Muscle layer of colon (tissue), 2 donors: Measurements from ENCODE around the gene IPPK.
"Not testable (repeated sequence)": the region's sequence is repeated elsewhere in the genome, so short reads cannot be mapped to it uniquely, and the experiment has no call there.

Experiments
- H3K27ac ChIP-seq: one replicate; pipeline ENCODE4 v1.7.0; 2013; ENCODE audit warnings: low read depth, mild to moderate bottlenecking, low read length, moderate library complexity
- H3K27me3 ChIP-seq, 2 donors: one replicate each; pipeline ENCODE4 v1.7.0; 2013; ENCODE audit warnings: low read length in 2 of 2, mild to moderate bottlenecking in 2 of 2; ENCODE audit not compliant: insufficient read depth in 2 of 2, control insufficient read depth in 1 of 2
- H3K36me3 ChIP-seq: one replicate; pipeline ENCODE4 v1.7.0; 2013; ENCODE audit warnings: mild to moderate bottlenecking, low read length; ENCODE audit not compliant: insufficient read depth
- H3K4me1 ChIP-seq: one replicate; pipeline ENCODE4 v1.7.0; 2013; ENCODE audit warnings: mild to moderate bottlenecking, low read length; ENCODE audit not compliant: insufficient read depth
- H3K4me3 ChIP-seq, 2 donors: one replicate each; pipeline ENCODE4 v1.7.0; 2013; ENCODE audit warnings: low read length in 2 of 2, low read depth in 1 of 2, mild to moderate bottlenecking in 1 of 2, moderate library complexity in 1 of 2
- H3K9ac ChIP-seq: one replicate; pipeline ENCODE4 v1.7.0; 2013; ENCODE audit warnings: low read length
- H3K9me3 ChIP-seq: one replicate; pipeline ENCODE4 v1.7.0; 2013; ENCODE audit warnings: mild to moderate bottlenecking, low read length
- donor health status: abdominal sarcoma.
- donor health status: Adenocarcinoma of cecum.

Gene IPPK

GRCh38 chr9:92599938-92600461 lies 69.9 kb downstream of the IPPK start:
- H3K4me1 ChIP-seq: peaks cover 27% of the 10 kb centered on the region
- H3K27ac ChIP-seq: peak overlapping the region; percentile 71
- H3K9ac ChIP-seq: no peak overlapping the region
- no peaks in the 10 kb centered on the region for H3K27me3 ChIP-seq
- no peaks in the 10 kb centered on the region for H3K9me3 ChIP-seq
- H3K36me3 ChIP-seq: no peaks in the 10 kb centered on the region
- H3K4me3 ChIP-seq: no peak overlapping the region

DNA sequence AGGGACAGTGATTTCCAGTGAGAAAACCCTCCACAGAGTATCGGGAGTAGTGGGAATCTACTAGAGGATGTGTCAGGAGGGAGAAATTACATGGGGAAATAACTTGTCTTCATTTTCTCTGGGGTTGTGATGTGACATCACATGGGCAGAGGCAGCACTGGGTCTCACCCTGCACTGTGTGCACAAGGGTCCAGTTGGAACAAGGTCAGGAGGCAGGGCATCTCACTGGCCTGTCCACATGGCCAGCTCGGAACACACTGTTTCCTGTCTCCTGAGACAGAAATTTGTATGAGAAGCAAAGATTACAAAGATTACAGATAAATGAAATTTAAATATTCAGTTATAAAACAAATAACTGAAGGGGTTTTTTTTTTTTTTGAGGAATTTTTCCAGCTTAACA lies 71.5 kb downstream of the IPPK start:
- H3K9ac ChIP-seq: no peak overlapping the region
- H3K4me3 ChIP-seq: no peak overlapping the region
- no peaks in the 10 kb centered on the region for H3K36me3 ChIP-seq
- peaks cover 27% of the 10 kb centered on the region for H3K4me1 ChIP-seq
- H3K27me3 ChIP-seq: no peaks in the 10 kb centered on the region
- H3K27ac ChIP-seq: no peak overlapping the region
- no peaks in the 10 kb centered on the region for H3K9me3 ChIP-seq

- H3K4me1 ChIP-seq: peaks cover 24% of the 10 kb centered on the region
- H3K27me3 ChIP-seq: no peaks in the 10 kb centered on the region
- H3K27ac ChIP-seq: no peak overlapping the region
- no peaks in the 10 kb centered on the region for H3K9me3 ChIP-seq
- no peak overlapping the region for H3K9ac ChIP-seq
- no peaks in the 10 kb centered on the region for H3K36me3 ChIP-seq
- no peak overlapping the region for H3K4me3 ChIP-seq
Observed at GRCh38 chr9:92595930-92596329, 74.0 kb downstream of the IPPK start.

- H3K27ac ChIP-seq, H3K36me3 ChIP-seq, H3K27me3 ChIP-seq, H3K4me3 ChIP-seq, H3K9ac ChIP-seq, H3K9me3 ChIP-seq: not testable (repeated sequence)
- H3K4me1 ChIP-seq: peaks cover 24% of the 10 kb centered on the region
Observed at GRCh38 chr9:92595075-92595474, 74.9 kb downstream of the IPPK start.

DNA sequence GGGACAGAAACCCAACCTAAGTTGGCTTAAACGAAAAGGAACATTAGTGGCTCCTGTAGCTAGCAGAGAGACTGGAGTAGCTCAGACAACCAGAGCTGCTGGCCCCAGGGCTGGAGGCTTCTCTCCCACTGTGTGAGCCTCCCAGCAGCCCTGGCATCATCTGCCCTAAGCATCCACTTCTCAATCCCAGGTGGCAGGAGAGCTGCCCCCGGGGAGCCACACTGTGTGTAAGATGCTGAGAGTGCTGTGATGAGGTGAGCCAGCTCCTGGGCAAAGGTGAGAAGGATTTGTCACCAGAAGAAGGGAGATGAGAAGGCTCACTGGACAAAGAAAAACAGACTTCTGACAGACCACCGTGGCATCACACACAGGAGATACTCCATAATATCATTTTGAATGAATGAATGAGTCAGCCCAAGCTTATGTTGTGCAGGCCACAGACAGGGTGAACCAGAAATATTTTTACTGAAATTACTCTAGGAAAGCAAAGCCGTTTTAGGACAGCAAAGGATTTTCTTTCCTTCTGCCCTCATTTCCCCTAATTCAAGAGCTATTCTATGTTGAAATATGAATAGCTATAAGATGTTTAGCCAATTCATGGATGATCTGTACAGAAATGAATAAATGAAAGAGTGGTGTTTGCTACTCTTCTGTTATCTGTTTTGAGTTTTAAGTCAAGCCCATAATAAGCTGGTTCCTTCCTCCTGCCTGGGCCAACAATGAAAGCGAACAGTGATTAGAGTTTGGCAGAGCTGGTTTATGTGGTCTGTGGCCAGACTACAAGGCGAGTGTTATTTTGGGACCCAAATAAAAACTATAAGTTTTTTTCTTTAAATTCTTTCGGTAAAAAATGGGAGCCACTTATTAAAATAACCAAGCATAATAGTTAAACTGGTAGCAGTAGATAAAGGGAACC lies 76.7 kb downstream of the IPPK start:
- no peak overlapping the region for H3K4me3 ChIP-seq
- H3K27ac ChIP-seq: no peak overlapping the region
- H3K36me3 ChIP-seq: no peaks in the 10 kb centered on the region
- H3K9ac ChIP-seq: no peak overlapping the region
- H3K9me3 ChIP-seq: no peaks in the 10 kb centered on the region
- H3K4me1 ChIP-seq: peaks cover 24% of the 10 kb centered on the region
- H3K27me3 ChIP-seq: no peaks in the 10 kb centered on the region

DNA sequence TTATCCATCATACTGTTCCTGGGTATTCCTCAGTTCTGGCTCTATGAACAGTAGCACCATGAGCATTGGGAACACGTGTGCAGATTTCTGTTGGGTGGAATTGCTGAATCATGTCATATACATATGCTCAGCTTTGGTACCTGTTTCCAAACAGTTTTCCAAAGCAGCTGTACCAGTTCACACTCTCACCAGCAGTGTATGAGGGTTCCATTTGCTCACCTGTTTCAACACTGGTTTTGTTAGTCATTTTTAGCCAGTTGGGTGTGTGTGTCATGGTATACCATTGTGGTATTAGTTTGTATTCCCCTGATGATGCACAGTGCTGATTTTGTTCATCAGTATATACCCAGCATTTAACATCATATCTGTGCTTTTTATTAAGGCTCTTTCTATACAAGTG lies 77.4 kb downstream of the IPPK start:
- no peaks in the 10 kb centered on the region for H3K36me3 ChIP-seq

DNA sequence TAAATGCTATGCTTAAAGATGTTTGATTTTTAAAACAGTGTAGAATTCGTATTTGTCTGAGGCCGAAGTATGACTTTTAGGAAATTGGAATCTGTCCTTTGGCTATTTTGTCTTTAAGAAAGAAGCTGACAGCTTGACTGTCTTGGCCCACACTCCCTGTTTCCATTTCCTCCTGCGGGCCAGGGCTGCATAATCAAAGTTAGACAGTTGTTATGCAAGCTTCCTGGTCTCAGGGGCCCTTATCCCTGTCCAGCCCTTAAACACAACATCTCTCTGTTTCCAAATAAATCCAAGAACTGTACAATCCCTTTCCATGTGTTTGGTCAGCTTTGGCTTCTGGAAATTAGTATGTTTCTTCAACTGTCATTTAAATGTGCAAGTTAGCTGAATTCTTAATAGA lies 79.6 kb downstream of the IPPK start:
- Histone ChIP-seq H3K27ac (peak overlapping the region; percentile 77), H3K9ac (no peak overlapping the region), H3K27me3 (no peaks in the 10 kb centered on the region)

More for the DNA sequence above, 77.4 kb downstream of the IPPK start:
- Histone ChIP-seq H3K27ac (no peak overlapping the region), H3K4me1 (peaks cover 24% of the 10 kb centered on the region), H3K9me3 (no peaks in the 10 kb centered on the region), H3K27me3 (no peaks in the 10 kb centered on the region), H3K4me3 (no peak overlapping the region), H3K9ac (no peak overlapping the region)

GRCh38 chr9:92589923-92590322 lies 80.0 kb downstream of the IPPK start:
- no peaks in the 10 kb centered on the region for H3K9me3 ChIP-seq
- H3K27ac ChIP-seq: peak overlapping the region; percentile 77
- no peaks in the 10 kb centered on the region for H3K36me3 ChIP-seq
- H3K27me3 ChIP-seq: no peaks in the 10 kb centered on the region
- H3K9ac ChIP-seq: no peak overlapping the region
- peaks cover 24% of the 10 kb centered on the region for H3K4me1 ChIP-seq
- no peak overlapping the region for H3K4me3 ChIP-seq

More for the DNA sequence above, 79.6 kb downstream of the IPPK start:
- H3K9me3 ChIP-seq: no peaks in the 10 kb centered on the region
- H3K4me3 ChIP-seq: no peak overlapping the region
- peaks cover 24% of the 10 kb centered on the region for H3K4me1 ChIP-seq
- no peaks in the 10 kb centered on the region for H3K36me3 ChIP-seq

DNA sequence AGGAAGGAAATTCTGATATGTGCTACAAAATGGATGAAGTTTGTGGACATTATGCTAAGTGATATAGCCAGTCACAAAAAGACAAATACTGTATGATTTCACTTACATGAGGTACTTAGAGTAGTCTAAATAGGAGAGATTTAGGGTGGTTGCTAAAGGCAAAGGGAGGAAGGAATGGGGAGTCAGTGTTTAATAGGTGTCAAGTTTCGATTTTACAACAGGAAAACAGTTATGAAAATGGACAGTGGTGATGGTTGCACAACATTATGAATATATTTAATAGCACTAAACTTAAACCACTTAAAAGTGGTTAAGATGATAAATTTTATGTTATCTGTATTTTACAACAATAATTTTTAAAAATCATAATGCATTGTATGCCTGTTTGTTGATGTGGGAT lies 93.8 kb downstream of the IPPK start:
- H3K4me3 ChIP-seq: no peak overlapping the region
- no peaks in the 10 kb centered on the region for H3K9me3 ChIP-seq
- H3K9ac ChIP-seq: no peak overlapping the region
- no peaks in the 10 kb centered on the region for H3K27me3 ChIP-seq
- H3K27ac ChIP-seq: no peak overlapping the region
- no peaks in the 10 kb centered on the region for H3K36me3 ChIP-seq
- H3K4me1 ChIP-seq: peaks cover 6% of the 10 kb centered on the region

- not testable (repeated sequence) for H3K4me1 ChIP-seq, H3K27ac ChIP-seq, H3K36me3 ChIP-seq, H3K27me3 ChIP-seq, H3K4me3 ChIP-seq, H3K9ac ChIP-seq, H3K9me3 ChIP-seq
Observed at GRCh38 chr9:92573612-92574011, 96.3 kb downstream of the IPPK start.

DNA sequence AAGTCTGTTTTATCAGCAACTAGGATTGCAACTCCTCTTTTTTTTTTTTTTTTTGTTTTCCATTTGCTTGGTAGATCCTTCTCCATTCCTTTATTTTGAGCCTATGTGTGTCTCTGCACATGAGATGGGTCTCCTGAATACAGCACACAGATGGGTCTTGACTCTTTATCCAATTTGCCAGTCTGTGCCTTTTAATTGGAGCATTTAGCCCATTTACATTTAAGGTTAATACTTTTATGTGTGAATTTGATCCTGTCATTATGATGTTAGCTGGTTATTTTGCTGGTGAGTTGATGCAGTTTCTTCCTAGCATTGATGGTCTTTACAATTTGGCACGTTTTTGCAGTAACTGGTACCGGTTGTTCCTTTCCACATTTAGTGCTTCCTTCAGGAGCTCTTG lies 98.1 kb downstream of the IPPK start:
- H3K4me1 ChIP-seq, H3K27me3 ChIP-seq, H3K9ac ChIP-seq, H3K27ac ChIP-seq, H3K36me3 ChIP-seq, H3K9me3 ChIP-seq, H3K4me3 ChIP-seq: not testable (repeated sequence)

GRCh38 chr9:92564982-92565381 lies 104.9 kb downstream of the IPPK start:
- Histone ChIP-seq H3K9ac (no peak overlapping the region), H3K36me3 (no peaks in the 10 kb centered on the region), H3K4me1 (peaks cover 9% of the 10 kb centered on the region), H3K4me3 (no peak overlapping the region), H3K9me3 (no peaks in the 10 kb centered on the region), H3K27ac (no peak overlapping the region), H3K27me3 (no peaks in the 10 kb centered on the region)
